GM23338 (cell line): ENCODE results near the gene DKK2. TPM values are rescaled to one million over a fixed set of nuclear protein-coding genes. Genes with fewer than 3 reads are reported as not detected.

Experiments used
- ATAC-seq: fragments of 200-7000 bp; cut with Tn5 transposase; 3 replicates; pipeline ENCODE4 v1.9.1; 2020
- DNase-seq: peaks from one replicate; pipeline ENCODE4 v3.0.0-alpha.2; 2015; ENCODE audit warnings: low spot score
- H2AFZ ChIP-seq: fragments of 200-600 bp; sonication (generic); 2 replicates; pipeline ENCODE4 v1.8.0; 2016; ENCODE audit warnings: antibody characterized with exemption, mild to moderate bottlenecking, moderate library complexity
- H3F3A ChIP-seq: fragments of 200-600 bp; sonication (generic); replicated peaks from 2 replicates; pipeline ENCODE4 v1.8.0; 2017; ENCODE audit warnings: antibody characterized with exemption, mixed run types, low read depth
- H3K27ac ChIP-seq: fragments of 200-600 bp; sonication (generic); 2 replicates; pipeline ENCODE4 v1.6.1; 2016; ENCODE audit warnings: low read depth
- H3K27me3 ChIP-seq: fragments of 200-600 bp; sonication (generic); 2 replicates; pipeline ENCODE4 v1.8.0; 2016; ENCODE audit warnings: mild to moderate bottlenecking, mixed run types, moderate library complexity; ENCODE audit not compliant: insufficient read depth
- H3K36me3 ChIP-seq: fragments of 200-600 bp; sonication (generic); 2 replicates; pipeline ENCODE4 v1.8.0; 2016; ENCODE audit warnings: mild to moderate bottlenecking; ENCODE audit not compliant: insufficient read depth
- H3K4me1 ChIP-seq: fragments of 200-600 bp; sonication (generic); 2 replicates; pipeline ENCODE4 v1.8.0; 2016; ENCODE audit warnings: mild to moderate bottlenecking, moderate library complexity; ENCODE audit not compliant: insufficient read depth
- H3K4me2 ChIP-seq: fragments of 200-600 bp; sonication (generic); 2 replicates; pipeline ENCODE4 v1.7.1; 2017; ENCODE audit warnings: mixed run types
- H3K4me3 ChIP-seq: fragments of 200-600 bp; sonication (generic); 2 replicates; pipeline ENCODE4 v1.6.1; 2016; ENCODE audit warnings: mixed run types
- H3K79me2 ChIP-seq: fragments of 200-600 bp; sonication (generic); replicated peaks from 2 replicates; pipeline ENCODE4 v1.8.0; 2017; ENCODE audit warnings: mild to moderate bottlenecking; ENCODE audit not compliant: insufficient read depth
- H3K9me2 ChIP-seq: fragments of 200-600 bp; sonication (generic); 2 replicates; pipeline ENCODE4 v1.8.0; 2017; ENCODE audit not compliant: insufficient read depth
- H4K20me1 ChIP-seq: fragments of 200-600 bp; sonication (generic); replicated peaks from 2 replicates; pipeline ENCODE4 v1.8.0; 2017; ENCODE audit warnings: mild to moderate bottlenecking; ENCODE audit not compliant: insufficient read depth
- H3K27ac Mint-ChIP-seq: 2 replicates; pipeline ENCODE4 v1.8.0; 2020; ENCODE audit warnings: inconsistent platforms, mild to moderate bottlenecking, moderate library complexity, mixed read lengths
- H3K27me3 Mint-ChIP-seq: 3 replicates; pipeline ENCODE4 v1.8.0; 2022; ENCODE audit warnings: low read depth, mild to moderate bottlenecking, moderate library complexity, mixed read lengths, inconsistent platforms; ENCODE audit not compliant: insufficient read depth, poor library complexity
- H3K36me3 Mint-ChIP-seq: 3 replicates; pipeline ENCODE4 v1.8.0; 2021; ENCODE audit warnings: low read depth, mild to moderate bottlenecking, inconsistent platforms, moderate library complexity, mixed read lengths
- H3K4me1 Mint-ChIP-seq: 3 replicates; pipeline ENCODE4 v1.8.0; 2020; ENCODE audit warnings: mild to moderate bottlenecking, inconsistent platforms, mixed read lengths
- H3K4me3 Mint-ChIP-seq: 3 replicates; pipeline ENCODE4 v1.8.0; 2021; ENCODE audit warnings: moderate library complexity, mild to moderate bottlenecking, inconsistent platforms, mixed read lengths
- H3K9me3 Mint-ChIP-seq: 3 replicates; pipeline ENCODE4 v1.8.0; 2020; ENCODE audit warnings: moderate library complexity, mild to moderate bottlenecking, inconsistent platforms, mixed read lengths
- CREB1 ChIP-seq: fragments of 250-450 bp; sonication (Bioruptor Pico); IDR thresholded peaks from 2 replicates; pipeline ENCODE4 v1.5.0; 2020; ENCODE audit warnings: low read depth, mild to moderate bottlenecking, moderate library complexity
- ETS1 ChIP-seq: IDR thresholded peaks from 2 replicates; pipeline ENCODE4 v1.6.1; 2016; ENCODE audit warnings: antibody characterized with exemption
- EZH2 ChIP-seq: fragments of 200-600 bp; sonication (generic); IDR thresholded peaks from one replicate; pipeline ENCODE4 v1.8.0; 2017; ENCODE audit warnings: antibody characterized with exemption, mild to moderate bottlenecking, low read depth; ENCODE audit not compliant: unreplicated experiment
- EZH2phosphoT487 ChIP-seq: fragments of 200-600 bp; sonication (generic); IDR thresholded peaks from one replicate; pipeline ENCODE4 v1.8.1; 2018; ENCODE audit warnings: antibody characterized with exemption; ENCODE audit not compliant: unreplicated experiment
- JUNB ChIP-seq: IDR thresholded peaks from one replicate; pipeline ENCODE4 v1.6.1; 2016; ENCODE audit warnings: antibody characterized with exemption; ENCODE audit not compliant: unreplicated experiment
- NANOG ChIP-seq: IDR thresholded peaks from 2 replicates; pipeline ENCODE4 v1.6.1; 2016; ENCODE audit warnings: antibody characterized with exemption, borderline replicate concordance
- POLR2AphosphoS5 ChIP-seq: IDR thresholded peaks from 2 replicates; pipeline ENCODE4 v1.6.1; 2016; ENCODE audit warnings: antibody characterized with exemption, low read depth
- REST ChIP-seq: IDR thresholded peaks from one replicate; pipeline ENCODE4 v1.6.1; 2018; ENCODE audit warnings: antibody characterized with exemption; ENCODE audit not compliant: unreplicated experiment
- STAT1 ChIP-seq: IDR thresholded peaks from one replicate; pipeline ENCODE4 v1.6.1; 2016; ENCODE audit warnings: antibody characterized with exemption; ENCODE audit not compliant: unreplicated experiment
- ZNF114 ChIP-seq: fragments of 250-450 bp; sonication (Bioruptor Pico); IDR thresholded peaks from 2 replicates; pipeline ENCODE4 v1.5.0; 2020; ENCODE audit warnings: mild to moderate bottlenecking, moderate library complexity
- ZNF331 ChIP-seq: fragments of 250-450 bp; sonication (Bioruptor Pico); IDR thresholded peaks from 2 replicates; pipeline ENCODE4 v1.5.0; 2020; ENCODE audit warnings: low read depth, mild to moderate bottlenecking, moderate library complexity
- polyA plus RNA-seq: library from polyadenylated mRNA; unstranded; fragments of >200 nt; fragmentation: Nextera tagmentation; extraction: Ambion mirVana; gene quantifications from 2 replicates; pipeline ENCODE4 v1.2.1, GENCODE V29; 2016
- total RNA-seq: library from RNA; depleted of rRNA; stranded (reverse); fragments of >200 nt; shearing (Covaris generic); gene quantifications from 2 replicates; pipeline ENCODE4 v1.2.3, GENCODE V29; 2014

DKK2 gene
- total and polyA plus RNA-seq, 2 experiments from 2014 or later = 0.05 TPM; not detected in 1

DNA sequence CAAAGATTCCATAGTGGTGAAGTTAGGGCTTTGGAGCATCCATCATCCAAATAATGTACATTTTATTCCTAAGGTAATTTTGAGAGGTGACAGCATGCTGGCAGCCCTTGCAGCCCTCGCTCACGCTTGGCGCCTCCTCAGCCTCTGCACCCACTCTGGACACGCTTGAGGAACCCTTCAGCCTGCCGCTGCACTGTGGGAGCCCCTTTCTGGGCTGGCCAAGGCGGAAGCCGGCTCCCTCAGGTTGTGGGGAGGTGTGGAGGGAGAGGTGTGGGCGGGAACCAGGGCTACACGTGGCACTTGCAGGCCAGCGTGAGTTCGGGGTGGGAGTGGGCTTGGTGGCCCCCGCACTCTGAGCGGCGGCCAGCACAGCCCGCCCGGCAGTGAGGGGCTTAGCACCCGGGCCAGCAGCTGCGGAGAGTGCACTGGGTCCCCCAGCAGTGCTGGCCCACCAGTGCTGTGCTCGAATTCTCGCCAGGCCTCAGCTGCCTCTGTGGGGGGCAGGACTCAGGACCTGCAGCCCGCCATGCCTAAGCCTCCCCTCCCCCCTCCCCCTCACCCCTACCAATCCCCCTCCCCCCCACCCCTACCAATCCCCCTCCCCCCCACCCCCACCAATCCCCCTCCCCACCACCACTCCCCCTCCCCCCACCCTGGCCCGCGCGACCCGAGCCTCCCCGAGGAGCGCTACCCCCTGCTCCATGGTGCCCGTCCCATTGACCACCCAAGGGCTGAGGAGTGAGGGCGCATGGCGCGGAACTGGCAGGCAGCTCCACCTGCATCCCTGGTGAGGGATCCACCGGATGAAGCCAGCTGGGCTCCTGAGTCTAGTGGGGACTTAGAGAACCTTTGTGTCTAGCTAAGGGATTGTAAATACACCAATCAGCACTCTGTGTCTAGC lies 37.0 kb upstream of the DKK2 start:
- ATAC-seq (no peak), DNase-seq (no peak)
- no peaks in the 10 kb centered on the region for H3K27me3 Mint-ChIP-seq
- Histone ChIP-seq H3K9me2 (no peaks in the 10 kb centered on the region), H3K27ac (no peak overlapping the region), H3K4me1 (no peaks in the 10 kb centered on the region), H3K36me3 (no peaks in the 10 kb centered on the region), H4K20me1 (no peaks in the 10 kb centered on the region), H3K27me3 (no peaks in the 10 kb centered on the region), H3K79me2 (no peaks in the 10 kb centered on the region), H3K4me2 (no peak overlapping the region), H3K4me3 (no peak overlapping the region), H3F3A (no peaks in the 10 kb centered on the region), H2AFZ (no peak overlapping the region)
- no peak overlapping the region for H3K4me3 Mint-ChIP-seq
- H3K9me3 Mint-ChIP-seq = peaks cover 7% of the 10 kb centered on the region; the same call in 2 of the 3 replicates
- no peak for TF ChIP-seq EZH2
- no peaks in the 10 kb centered on the region for H3K4me1 Mint-ChIP-seq
- H3K36me3 Mint-ChIP-seq = peaks cover 5% of the 10 kb centered on the region
- H3K27ac Mint-ChIP-seq = no peak overlapping the region

GRCh38 chr4:107071108-107071507 lies 35.0 kb upstream of the DKK2 start:
- Mint-ChIP-seq H3K9me3 (peaks cover 7% of the 10 kb centered on the region; the same call in 2 of the 3 replicates), H3K4me3 (no peak overlapping the region), H3K36me3 (peaks cover 5% of the 10 kb centered on the region), H3K4me1 (no peaks in the 10 kb centered on the region), H3K27me3 (no peaks in the 10 kb centered on the region), H3K27ac (no peak overlapping the region)
- Histone ChIP-seq H3K4me1 (no peaks in the 10 kb centered on the region), H4K20me1 (no peaks in the 10 kb centered on the region), H3K27me3 (no peaks in the 10 kb centered on the region), H3K36me3 (no peaks in the 10 kb centered on the region), H3F3A (no peaks in the 10 kb centered on the region), H3K79me2 (no peaks in the 10 kb centered on the region), H3K4me3 (no peak overlapping the region), H2AFZ (no peak overlapping the region), H3K27ac (no peak overlapping the region), H3K4me2 (no peak overlapping the region), H3K9me2 (no peaks in the 10 kb centered on the region)
- ATAC-seq (no peak), DNase-seq (no peak)
- TF ChIP-seq ZNF331 (CRISPR knock-in tag) = no peak
- TF ChIP-seq EZH2 = no peak
- no peak for TF ChIP-seq EZH2phosphoT487
- no peak for TF ChIP-seq ETS1
- TF ChIP-seq JUNB = no peak
- no peak for TF ChIP-seq ZNF114
- TF ChIP-seq REST = no peak
- no peak for TF ChIP-seq CREB1
- no peak for TF ChIP-seq STAT1
- no peak for TF ChIP-seq NANOG
- no peak for TF ChIP-seq POLR2AphosphoS5
